Thoracic aorta (tissue), 2 donors: ENCODE results near the gene FAM181B. TPM values are rescaled to one million over a fixed set of nuclear protein-coding genes. Genes with fewer than 3 reads are reported as not detected.

Source experiments
- ATAC-seq: fragments of 150-250 bp; one replicate; pipeline ENCODE4 v1.8.0; 2017; ENCODE audit warnings: low read depth; ENCODE audit not compliant: insufficient number of reproducible peaks, low FRiP score
- DNase-seq: peaks from one replicate; pipeline ENCODE4 v3.0.0-alpha.2; 2020; ENCODE audit warnings: low spot score
- H3K27ac ChIP-seq, 2 donors: fragments of 200-600 bp; sonication (generic); 1 replicate in 1 of 2; 2 replicates in 1 of 2; pipeline ENCODE4 v1.5.1; 2016; ENCODE audit warnings: mild to moderate bottlenecking in 2 of 2, moderate library complexity in 2 of 2
- H3K27me3 ChIP-seq: fragments of 200-600 bp; sonication (generic); replicated peaks from 2 replicates; pipeline ENCODE4 v1.6.0; 2016; ENCODE audit warnings: mild to moderate bottlenecking; ENCODE audit not compliant: insufficient read depth
- H3K36me3 ChIP-seq: fragments of 200-600 bp; sonication (generic); one replicate; pipeline ENCODE4 v1.5.1; 2016
- H3K4me1 ChIP-seq, 2 donors: fragments of 200-600 bp; sonication (generic); 1 replicate in 1 of 2; 2 replicates in 1 of 2; pipeline versions ENCODE4 v1.5.1 to v1.6.0; 2016; ENCODE audit warnings: low read depth in 2 of 2, mild to moderate bottlenecking in 1 of 2; ENCODE audit not compliant: control insufficient read depth in 1 of 2
- H3K4me3 ChIP-seq: fragments of 200-600 bp; sonication (generic); 2 replicates; pipeline ENCODE4 v1.5.1; 2016; ENCODE audit warnings: mild to moderate bottlenecking
- H3K9me3 ChIP-seq: fragments of 200-600 bp; sonication (generic); 2 replicates; pipeline ENCODE4 v1.5.1; 2016
- total RNA-seq, 2 donors: library from RNA; depleted of rRNA; stranded (reverse); fragments of >200 nt; gene quantifications; one replicate each; pipeline versions ENCODE4 v1.1.0 to v1.2.3, GENCODE V29; 2016
- TF ChIP-seq, protein P1 (sequence below): fragments of 200-600 bp; sonication (generic); IDR thresholded peaks from one replicate; pipeline ENCODE4 v1.5.1; 2019; ENCODE audit warnings: antibody characterized with exemption

The FAM181B gene
- total RNA-seq, 2 donors from 2014 or later = 0.27 to 2.2 TPM

GRCh38 chr11:82718307-82718706 is 15.4 kb downstream of the FAM181B start:
- no peak overlapping the region for H3K4me3 ChIP-seq
- H3K9me3 ChIP-seq = no peaks in the 10 kb centered on the region
- ATAC-seq (peak; percentile 67), DNase-seq (no peak)
- TF ChIP-seq, protein P1, sequence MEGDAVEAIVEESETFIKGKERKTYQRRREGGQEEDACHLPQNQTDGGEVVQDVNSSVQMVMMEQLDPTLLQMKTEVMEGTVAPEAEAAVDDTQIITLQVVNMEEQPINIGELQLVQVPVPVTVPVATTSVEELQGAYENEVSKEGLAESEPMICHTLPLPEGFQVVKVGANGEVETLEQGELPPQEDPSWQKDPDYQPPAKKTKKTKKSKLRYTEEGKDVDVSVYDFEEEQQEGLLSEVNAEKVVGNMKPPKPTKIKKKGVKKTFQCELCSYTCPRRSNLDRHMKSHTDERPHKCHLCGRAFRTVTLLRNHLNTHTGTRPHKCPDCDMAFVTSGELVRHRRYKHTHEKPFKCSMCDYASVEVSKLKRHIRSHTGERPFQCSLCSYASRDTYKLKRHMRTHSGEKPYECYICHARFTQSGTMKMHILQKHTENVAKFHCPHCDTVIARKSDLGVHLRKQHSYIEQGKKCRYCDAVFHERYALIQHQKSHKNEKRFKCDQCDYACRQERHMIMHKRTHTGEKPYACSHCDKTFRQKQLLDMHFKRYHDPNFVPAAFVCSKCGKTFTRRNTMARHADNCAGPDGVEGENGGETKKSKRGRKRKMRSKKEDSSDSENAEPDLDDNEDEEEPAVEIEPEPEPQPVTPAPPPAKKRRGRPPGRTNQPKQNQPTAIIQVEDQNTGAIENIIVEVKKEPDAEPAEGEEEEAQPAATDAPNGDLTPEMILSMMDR = peak; percentile 61
- H3K27ac ChIP-seq = no peak overlapping the region
- peaks cover 17 to 24% of the 10 kb centered on the region in 2 donors for H3K4me1 ChIP-seq
- no peaks in the 10 kb centered on the region for H3K27me3 ChIP-seq
- H3K36me3 ChIP-seq = no peaks in the 10 kb centered on the region

DNA sequence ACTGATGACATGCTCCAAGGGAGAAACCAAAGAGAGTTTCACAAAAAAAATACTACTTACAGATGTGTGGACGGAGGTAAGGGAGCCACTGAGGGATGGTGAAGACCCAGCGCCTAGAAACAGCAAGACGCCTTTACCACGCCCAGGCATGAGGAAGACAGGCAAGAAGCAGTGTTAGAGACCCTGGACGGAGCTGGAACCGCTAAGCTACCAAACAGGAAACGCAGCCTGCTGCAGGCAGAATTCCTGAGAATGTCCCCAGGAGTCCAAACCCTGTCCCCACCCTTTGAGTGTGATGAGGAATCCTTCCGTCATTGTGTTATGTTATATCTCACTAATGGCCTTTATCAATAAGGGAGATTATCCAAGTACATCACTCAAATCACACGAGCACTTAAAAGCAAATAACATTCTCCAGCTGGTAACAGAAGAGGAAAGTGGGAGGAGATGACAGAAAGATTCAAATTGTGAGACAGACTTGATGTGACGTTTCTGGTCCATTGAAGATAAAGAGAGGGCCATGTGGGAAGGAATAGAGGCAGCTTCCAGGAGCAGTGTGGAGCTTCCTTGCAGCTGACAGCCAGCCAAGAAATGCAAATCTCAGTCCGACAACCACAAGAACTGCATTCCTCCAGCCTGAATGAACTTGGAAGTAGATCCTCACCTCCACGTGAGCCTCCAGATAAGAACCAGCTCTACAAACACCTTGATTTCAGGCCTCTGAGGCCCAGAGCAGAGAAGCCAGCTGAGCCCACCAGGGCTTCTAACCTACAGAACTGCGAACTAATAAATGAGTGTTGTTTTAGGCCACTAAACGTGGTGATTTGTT is 19.1 kb downstream of the FAM181B start:
- Histone ChIP-seq H3K4me1 (peaks cover 0 to 9% of the 10 kb centered on the region in 2 donors), H3K27ac (no peak overlapping the region), H3K27me3 (no peaks in the 10 kb centered on the region), H3K4me3 (no peak overlapping the region), H3K9me3 (no peaks in the 10 kb centered on the region), H3K36me3 (no peaks in the 10 kb centered on the region)
- TF ChIP-seq, protein P1 = no peak
- ATAC-seq (no peak), DNase-seq (no peak)

DNA sequence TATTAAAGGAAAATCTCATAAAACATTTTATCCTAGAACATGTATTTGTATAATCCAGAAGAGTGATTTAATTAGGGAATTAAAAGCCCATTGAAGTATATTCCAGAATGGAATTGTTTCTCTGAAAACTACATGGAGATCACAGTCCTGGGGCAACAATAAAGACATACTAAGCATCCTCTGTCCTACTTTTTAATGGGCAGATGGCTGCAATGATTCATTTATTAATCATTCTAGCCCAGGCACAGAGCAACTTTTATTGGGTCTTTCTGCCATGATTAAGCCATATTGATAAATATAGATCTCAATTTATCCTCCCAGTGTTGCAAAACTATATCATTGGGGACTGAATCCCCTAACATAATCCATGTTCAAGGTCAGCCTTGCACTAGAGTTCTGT is 22.0 kb downstream of the FAM181B start:
- no peaks in the 10 kb centered on the region for H3K27me3 ChIP-seq
- no peak for DNase-seq
- no peak for ATAC-seq

GRCh38 chr11:82703796-82704195 is 29.9 kb downstream of the FAM181B start:
- Histone ChIP-seq H3K9me3 (no peaks in the 10 kb centered on the region), H3K4me1 (no peaks in the 10 kb centered on the region), H3K4me3 (no peak overlapping the region), H3K27me3 (no peaks in the 10 kb centered on the region), H3K27ac (no peak overlapping the region), H3K36me3 (no peaks in the 10 kb centered on the region)
- DNase-seq (no peak), ATAC-seq (no peak)
- TF ChIP-seq, protein P1 = no peak

More for the DNA sequence above, 22.0 kb downstream of the FAM181B start:
- H3K9me3 ChIP-seq = no peaks in the 10 kb centered on the region
- H3K4me3 ChIP-seq = no peak overlapping the region
- TF ChIP-seq, protein P1 = no peak
- no peaks in the 10 kb centered on the region for H3K36me3 ChIP-seq
- H3K27ac ChIP-seq = no peak overlapping the region
- H3K4me1 ChIP-seq = no peaks in the 10 kb centered on the region

GRCh38 chr11:82703226-82703625 is 30.4 kb downstream of the FAM181B start:
- Histone ChIP-seq H3K27ac (no peak overlapping the region), H3K9me3 (no peaks in the 10 kb centered on the region), H3K4me1 (no peaks in the 10 kb centered on the region), H3K36me3 (no peaks in the 10 kb centered on the region), H3K4me3 (no peak overlapping the region), H3K27me3 (no peaks in the 10 kb centered on the region)
- ATAC-seq (no peak), DNase-seq (no peak)
- TF ChIP-seq, protein P1 = no peak
